HCT116 (cell line): ENCODE results near the gene ZNF429. TPM values are rescaled to one million over a fixed set of nuclear protein-coding genes. Genes with fewer than 3 reads are reported as not detected.

ENCODE experiments used
- ATAC-seq: fragments of 200-7000 bp; cut with Tn5 transposase; 2 replicates; pipeline ENCODE4 v1.9.1; 2020; ENCODE audit warnings: mild to moderate bottlenecking, moderate library complexity
- BruUV-seq: library from RNA; stranded (reverse); fragments of 400-500 nt; replicated peaks from 2 replicates; lab custom pipeline; 2021; lab: Mats Ljungman, UMichigan
- CTCF ChIA-PET: fragments of 300-600 bp; sonication (Branson Sonifier 250); formaldehyde crosslinking; loops from one replicate; lab custom pipeline; 2021; ENCODE audit warnings: antibody characterized with exemption; lab: Charles Lee
- POLR2A ChIA-PET: fragments of 300-600, 350-600 bp; sonication (Branson Sonifier 250); formaldehyde crosslinking; loops from one replicate; lab custom pipeline; 2021; ENCODE audit warnings: antibody characterized with exemption; lab: Charles Lee
- RAD21 ChIA-PET, 2 experiments: fragments of 300-600 bp; sonication (Branson Sonifier 250); formaldehyde crosslinking; loops; one replicate each; lab custom pipeline; 2023; ENCODE audit warnings: low total read pairs in 2 of 2; ENCODE audit not compliant: uncharacterized antibody in 2 of 2, unreplicated experiment in 2 of 2, low non-redundant PET in 1 of 2; lab: Charles Lee
- DNase-seq: peaks from one replicate; pipeline ENCODE4 v3.0.0-alpha.2; 2010; ENCODE audit warnings: low read depth, low spot score
- H2AFZ ChIP-seq: fragments of 200-600 bp; shearing (Covaris generic), sonication (generic); 2 replicates; pipeline ENCODE4 v1.6.1; 2017; ENCODE audit warnings: low read depth, mixed run types, mixed read lengths, antibody characterized with exemption, low read length; ENCODE audit not compliant: poor library complexity, severe bottlenecking
- H3K27ac ChIP-seq: 2 replicates; pipeline ENCODE4 v1.5.1; 2012; ENCODE audit warnings: low read depth, low read length
- H3K27me3 ChIP-seq: fragments of 200-600 bp; sonication (generic); 2 replicates; pipeline ENCODE4 v1.6.1; 2016; ENCODE audit warnings: mixed run types, low read length, mixed read lengths; ENCODE audit not compliant: insufficient read depth
- H3K36me3 ChIP-seq, 2 experiments: fragments of 200-500 bp in 1 of 2; fragments of 200-600 bp in 1 of 2; sonication (Bioruptor generic) in 1 of 2; sonication (generic) in 1 of 2; 2 replicates each; pipeline versions ENCODE4 v1.5.1 to v1.6.1; 2014 to 2016; ENCODE audit warnings: low read length in 2 of 2, inconsistent platforms in 1 of 2, mixed read lengths in 1 of 2, mixed run types in 1 of 2; ENCODE audit not compliant: insufficient read depth in 2 of 2, control insufficient read depth in 1 of 2
- H3K4me1 ChIP-seq, 2 experiments: fragments of 200-600 bp in 1 of 2; sonication (generic) in 1 of 2; 2 replicates each; pipeline versions ENCODE4 v1.5.1 to v1.6.1; 2012 to 2017; ENCODE audit warnings: low read length in 2 of 2, inconsistent platforms in 1 of 2, mild to moderate bottlenecking in 1 of 2, mixed read lengths in 1 of 2, mixed run types in 1 of 2, moderate library complexity in 1 of 2; ENCODE audit not compliant: insufficient read depth in 2 of 2, control insufficient read depth in 1 of 2
- H3K4me2 ChIP-seq: fragments of 200-600 bp; sonication (generic); 2 replicates; pipeline ENCODE4 v1.6.1; 2017; ENCODE audit warnings: mixed run types, low read length, mixed read lengths
- H3K4me3 ChIP-seq, 2 experiments: fragments of 200-600 bp in 1 of 2; sonication (generic) in 1 of 2; replicated peaks in 1 of 2; 2 replicates each; pipeline ENCODE4 v1.5.1; 2011 to 2016; ENCODE audit warnings: low read length in 2 of 2, control low read depth in 1 of 2, low read depth in 1 of 2, mild to moderate bottlenecking in 1 of 2, mixed read lengths in 1 of 2, mixed run types in 1 of 2
- H3K79me2 ChIP-seq: fragments of 200-600 bp; sonication (generic); 2 replicates; pipeline ENCODE4 v1.6.1; 2017; ENCODE audit warnings: mild to moderate bottlenecking, mixed run types, low read length, moderate library complexity, mixed read lengths; ENCODE audit not compliant: insufficient read depth
- H3K9ac ChIP-seq: fragments of 200-600 bp; sonication (generic); 2 replicates; pipeline ENCODE4 v1.6.1; 2016; ENCODE audit warnings: low read length, mixed read lengths
- H3K9me2 ChIP-seq: fragments of 200-600 bp; sonication (generic), shearing (Covaris generic); 2 replicates; pipeline ENCODE4 v1.6.1; 2017; ENCODE audit warnings: mixed run types, mild to moderate bottlenecking, moderate library complexity; ENCODE audit not compliant: insufficient read depth
- H3K9me3 ChIP-seq, 2 experiments: fragments of 200-500 bp in 1 of 2; fragments of 200-600 bp in 1 of 2; sonication (Bioruptor generic) in 1 of 2; sonication (generic) in 1 of 2; 2 replicates each; pipeline ENCODE4 v1.6.1; 2014 to 2017; ENCODE audit warnings: low read length in 2 of 2, mixed read lengths in 2 of 2, inconsistent platforms in 1 of 2, low read depth in 1 of 2, mild to moderate bottlenecking in 1 of 2, mixed run types in 1 of 2, moderate library complexity in 1 of 2; ENCODE audit not compliant: control insufficient read depth in 1 of 2, insufficient read depth in 1 of 2
- H4K20me1 ChIP-seq: fragments of 200-600 bp; sonication (generic), shearing (Covaris generic); 2 replicates; pipeline ENCODE4 v1.6.1; 2017; ENCODE audit warnings: mixed run types, mild to moderate bottlenecking, moderate library complexity; ENCODE audit not compliant: insufficient read depth
- CEBPB ChIP-seq: IDR thresholded peaks from 2 replicates; pipeline ENCODE4 v1.6.1; 2012; ENCODE audit warnings: low read depth
- CTCF ChIP-seq, 3 experiments: fragments of 200-600 bp in 1 of 3; sonication (generic) in 1 of 3; IDR thresholded peaks in 2 of 3; conservative IDR thresholded peaks in 1 of 3; 2 replicates each; pipeline ENCODE4 v1.5.1; 2012 to 2017; ENCODE audit warnings: low read depth in 2 of 3, low read length in 2 of 3, antibody characterized with exemption in 1 of 3, borderline replicate concordance in 1 of 3, control low read depth in 1 of 3, mild to moderate bottlenecking in 1 of 3, mixed read lengths in 1 of 3, mixed run types in 1 of 3, moderate library complexity in 1 of 3; ENCODE audit not compliant: insufficient read depth in 1 of 3
- EZH2phosphoT487 ChIP-seq: fragments of 200-600 bp; IDR thresholded peaks from 2 replicates; pipeline ENCODE4 v1.6.1; 2018; ENCODE audit warnings: antibody characterized with exemption, borderline replicate concordance
- REST ChIP-seq: IDR thresholded peaks from 2 replicates; pipeline ENCODE4 v1.6.1; 2012; ENCODE audit warnings: low read depth
- ZFX ChIP-seq: fragments of 450-650 bp; IDR thresholded peaks from 2 replicates; pipeline ENCODE4 v1.6.1; 2017
- intact Hi-C: fragments of 100-400 bp; cut with micrococcal nuclease; formaldehyde crosslinking; loops from 2 replicates; pipeline ENCODE4 v1.10.0; 2022
- total RNA-seq: library from RNA; stranded (reverse); gene quantifications from one replicate; pipeline ENCODE4 v1.2.1, GENCODE V29; 2021; ENCODE audit not compliant: unreplicated experiment

The ZNF429 gene
- total RNA-seq, 1 experiment from 2014 or later = 0.42 TPM

GRCh38 chr19:21466627-21467026 lies 38.8 kb upstream of the ZNF429 start:
- H4K20me1 ChIP-seq = no peaks in the 10 kb centered on the region
- ChIA-PET POLR2A (no interaction called here), RAD21 (no interaction called here), CTCF (no interaction called here)
- H3K27ac ChIP-seq = no peak overlapping the region
- intact Hi-C loops = no loop called here
- H3K27me3 ChIP-seq = no peaks in the 10 kb centered on the region
- H3K4me1 ChIP-seq = no peaks in the 10 kb centered on the region
- peaks cover 0 to 11% of the 10 kb centered on the region in 2 experiments; a peak in 2 of 4 replicates for H3K9me3 ChIP-seq
- DNase-seq = no peak
- BruUV-seq = no TSS peak
- H3K4me2 ChIP-seq = no peak overlapping the region
- no peak for TF ChIP-seq ZFX
- TF ChIP-seq CEBPB = no peak
- no peak for TF ChIP-seq REST
- no peak for TF ChIP-seq CTCF (IDR thresholded peaks at IDR 0.05 in 2 of 3, conservative IDR thresholded peaks at IDR 0.05 in 1 of 3; ENCODE audit: borderline replicate concordance in 1 of 3, insufficient read depth in 1 of 3, low read depth in 2 of 3, low read length in 2 of 3)
- no peak for TF ChIP-seq EZH2phosphoT487
- no peak for ATAC-seq
- no peak overlapping the region for H3K4me3 ChIP-seq
- H3K9me2 ChIP-seq = no peaks in the 10 kb centered on the region
- H3K36me3 ChIP-seq = no peaks in the 10 kb centered on the region
- no peak overlapping the region for H3K9ac ChIP-seq
- no peaks in the 10 kb centered on the region for H3K79me2 ChIP-seq
- no peak overlapping the region for H2AFZ ChIP-seq
